Spleen (tissue), 11 donors: ENCODE data around the gene FBXO40. TPM values are rescaled to one million over a fixed set of nuclear protein-coding genes. Genes with fewer than 3 reads are reported as not detected.

ENCODE experiments used
- DNase-seq: peaks from one replicate; pipeline ENCODE4 v3.0.0-alpha.2; 2020
- H3K27ac ChIP-seq, 8 donors: fragments of 200-600 bp; sonication (generic) in 7 of 8; 1 replicate in 4 of 8; 2 replicates in 4 of 8; pipeline versions ENCODE4 v1.5.0 to v1.8.0; 2016 to 2021; ENCODE audit warnings: inconsistent platforms in 4 of 8, mild to moderate bottlenecking in 4 of 8, moderate library complexity in 1 of 8
- H3K27me3 ChIP-seq, 7 donors: fragments of 200-600 bp; sonication (generic) in 6 of 7; replicated peaks in 1 of 7; 1 replicate in 4 of 7; 2 replicates in 3 of 7; pipeline versions ENCODE4 v1.5.0 to v1.8.0; 2016 to 2021; ENCODE audit warnings: inconsistent platforms in 3 of 7, mild to moderate bottlenecking in 1 of 7
- H3K36me3 ChIP-seq, 6 donors: fragments of 200-600 bp; sonication (generic) in 5 of 6; 1 replicate in 4 of 6; 2 replicates in 2 of 6; pipeline versions ENCODE4 v1.5.0 to v1.8.0; 2016 to 2021; ENCODE audit warnings: inconsistent platforms in 2 of 6
- H3K4me1 ChIP-seq, 6 donors: fragments of 200-600 bp; sonication (generic) in 5 of 6; 1 replicate in 3 of 6; 2 replicates in 3 of 6; pipeline versions ENCODE4 v1.5.0 to v1.8.0; 2016 to 2021; ENCODE audit warnings: inconsistent platforms in 3 of 6
- H3K4me3 ChIP-seq, 8 donors: fragments of 200-600 bp; sonication (generic) in 7 of 8; 1 replicate in 4 of 8; 2 replicates in 4 of 8; pipeline versions ENCODE4 v1.5.0 to v1.8.0; 2016 to 2021; ENCODE audit warnings: inconsistent platforms in 4 of 8, mild to moderate bottlenecking in 4 of 8, moderate library complexity in 2 of 8
- H3K9me3 ChIP-seq, 8 donors: fragments of 200-600 bp; sonication (generic) in 7 of 8; 1 replicate in 4 of 8; 2 replicates in 4 of 8; pipeline versions ENCODE4 v1.5.0 to v1.8.0; 2016 to 2021; ENCODE audit warnings: inconsistent platforms in 4 of 8
- POLR2A ChIP-seq, 3 donors: fragments of 450-650 bp; IDR thresholded peaks; one replicate each; pipeline ENCODE4 v1.5.1; 2017; ENCODE audit warnings: antibody characterized with exemption in 3 of 3, mild to moderate bottlenecking in 1 of 3
- POLR2AphosphoS5 ChIP-seq, 3 donors: sonication (generic); formaldehyde crosslinking; IDR thresholded peaks; one replicate each; pipeline ENCODE4 v1.5.1; 2017; ENCODE audit warnings: antibody characterized with exemption in 3 of 3
- WGBS, 5 donors: extraction: QIAGEN DNeasy Blood & Tissue Kit in 3 of 5; methylation state at CpG; one replicate each; pipeline versions ENCODE4 v1.1.5 to v1.1.7; 2013 to 2018; 5-methylcytosine and 5-hydroxymethylcytosine counted together
- intact Hi-C: fragments of 100-400 bp; cut with DNase I; formaldehyde crosslinking; loops from one replicate; pipeline ENCODE4 v1.15.0; 2023; ENCODE audit warnings: low total_unique reads
- polyA plus RNA-seq, 3 donors: library from polyadenylated mRNA; stranded (reverse); fragments of 200-250 nt; gene quantifications; one replicate each; pipeline ENCODE4 v1.2.1, GENCODE V29; 2013
- total RNA-seq, 7 donors: library from RNA; depleted of rRNA in 3 of 7; stranded (reverse); fragments of >200 nt in 3 of 7; fragmentation: NEBNext Ultra II Directional in 4 of 7; extraction: Animal tissue kit (Norgen Biotek cat#: 25700) in 4 of 7; gene quantifications; one replicate each; pipeline versions ENCODE4 v1.1.0 to v1.2.1, GENCODE V29; 2016 to 2021
- TF ChIP-seq, protein P1 (sequence below), 11 experiments: fragments of 200-600 bp in 7 of 11; fragments of 450-650 bp in 4 of 11; sonication (generic) in 4 of 11; IDR thresholded peaks in 8 of 11; conservative IDR thresholded peaks in 3 of 11; 1 replicate in 7 of 11; 2 replicates in 4 of 11; pipeline versions ENCODE4 v1.4.0 to v1.8.0; 2016 to 2021; ENCODE audit warnings: antibody characterized with exemption in 11 of 11, inconsistent platforms in 4 of 11, mild to moderate bottlenecking in 1 of 11
- donor health status: healthy with polysubstance abuse.
- donor health status: DM: no; HTN: no; CAD: no; lungs with moderate emphysema.
- donor health status: DM: no; HTN: no; CAD: no.
- donor health status: Bipolar disorder and iron deficiency.
- donor health status: healthy.
- donor health status: DM: no; HTN: no; CAD: no.
- donor health status: DM: yes; HTN: yes; CAD: no.

Gene FBXO40
- total and polyA plus RNA-seq, 10 donors: not detected

DNA sequence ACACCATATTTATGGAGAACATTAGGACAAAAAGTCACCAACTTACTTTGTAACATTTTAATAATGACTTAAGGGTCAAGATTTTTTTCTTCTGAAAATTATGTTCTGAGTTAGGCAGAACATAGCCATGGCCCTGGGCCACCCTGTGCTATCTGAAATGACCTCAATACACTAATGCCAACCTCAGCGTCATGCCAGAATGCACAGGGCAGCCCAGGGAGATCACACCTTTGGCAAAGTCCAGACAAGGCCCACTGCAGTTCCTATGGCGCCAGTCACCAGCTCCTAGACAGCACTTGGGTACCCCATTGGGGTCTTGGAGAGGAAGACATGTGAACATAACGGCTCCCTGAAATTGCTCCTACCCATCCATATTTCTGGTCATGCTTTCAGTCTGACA, 34.4 kb downstream of the FBXO40 start:
- DNase-seq: no peak
- Histone ChIP-seq H3K9me3 (no peaks in the 10 kb centered on the region), H3K27me3 (no peaks in the 10 kb centered on the region), H3K27ac (no peak overlapping the region), H3K4me1 (no peaks in the 10 kb centered on the region), H3K4me3 (no peak overlapping the region), H3K36me3 (peaks cover 0 to 45% (median 23%) of the 10 kb centered on the region in 6 donors)
- 63 to 89% (median 69%) methylated on average over 3 of the region's 3 CpGs for WGBS, 5 donors
- intact Hi-C loops: no loop called here
- TF ChIP-seq POLR2A (IDR thresholded peaks at IDR 0.05) (no peak), POLR2AphosphoS5 (IDR thresholded peaks at IDR 0.05) (no peak)
- TF ChIP-seq, protein P1, sequence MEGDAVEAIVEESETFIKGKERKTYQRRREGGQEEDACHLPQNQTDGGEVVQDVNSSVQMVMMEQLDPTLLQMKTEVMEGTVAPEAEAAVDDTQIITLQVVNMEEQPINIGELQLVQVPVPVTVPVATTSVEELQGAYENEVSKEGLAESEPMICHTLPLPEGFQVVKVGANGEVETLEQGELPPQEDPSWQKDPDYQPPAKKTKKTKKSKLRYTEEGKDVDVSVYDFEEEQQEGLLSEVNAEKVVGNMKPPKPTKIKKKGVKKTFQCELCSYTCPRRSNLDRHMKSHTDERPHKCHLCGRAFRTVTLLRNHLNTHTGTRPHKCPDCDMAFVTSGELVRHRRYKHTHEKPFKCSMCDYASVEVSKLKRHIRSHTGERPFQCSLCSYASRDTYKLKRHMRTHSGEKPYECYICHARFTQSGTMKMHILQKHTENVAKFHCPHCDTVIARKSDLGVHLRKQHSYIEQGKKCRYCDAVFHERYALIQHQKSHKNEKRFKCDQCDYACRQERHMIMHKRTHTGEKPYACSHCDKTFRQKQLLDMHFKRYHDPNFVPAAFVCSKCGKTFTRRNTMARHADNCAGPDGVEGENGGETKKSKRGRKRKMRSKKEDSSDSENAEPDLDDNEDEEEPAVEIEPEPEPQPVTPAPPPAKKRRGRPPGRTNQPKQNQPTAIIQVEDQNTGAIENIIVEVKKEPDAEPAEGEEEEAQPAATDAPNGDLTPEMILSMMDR (IDR thresholded peaks at IDR 0.05 in 8 of 11, conservative IDR thresholded peaks at IDR 0.05 in 3 of 11): no peak

DNA sequence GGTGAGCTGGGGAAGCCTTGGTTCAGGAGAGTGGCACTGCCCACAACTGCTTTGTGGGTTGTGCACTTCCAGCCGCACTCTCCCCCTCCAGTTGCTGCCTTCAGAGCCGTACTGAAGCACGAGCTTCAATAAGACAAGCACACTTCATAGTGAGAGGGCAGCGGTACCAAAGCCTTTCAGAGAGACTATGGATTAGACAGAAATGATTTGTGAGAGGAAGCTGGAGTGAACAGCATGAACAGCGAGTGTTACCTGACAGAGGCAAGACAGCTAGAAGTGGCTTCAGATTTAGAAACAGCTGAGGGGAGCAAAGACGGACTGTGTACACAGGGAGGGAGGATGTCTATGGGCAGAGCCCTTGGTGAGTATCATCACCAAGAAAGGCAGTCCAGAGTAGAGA, 36.4 kb downstream of the FBXO40 start:
- no peaks in the 10 kb centered on the region for H3K27me3 ChIP-seq
- intact Hi-C loops: no loop called here
- H3K4me1 ChIP-seq: no peaks in the 10 kb centered on the region
- no peak for DNase-seq
- no peak overlapping the region for H3K4me3 ChIP-seq
- H3K27ac ChIP-seq: no peak overlapping the region
- H3K9me3 ChIP-seq: no peaks in the 10 kb centered on the region
- WGBS, 5 donors: 85 to 96% (median 93%) methylated on average over 5 to 6 of the region's 6 CpGs
- TF ChIP-seq POLR2A (IDR thresholded peaks at IDR 0.05) (no peak), POLR2AphosphoS5 (IDR thresholded peaks at IDR 0.05) (no peak)
- TF ChIP-seq, protein P1 (IDR thresholded peaks at IDR 0.05 in 8 of 11, conservative IDR thresholded peaks at IDR 0.05 in 3 of 11): no peak
- peaks cover 0 to 65% (median 43%) of the 10 kb centered on the region in 6 donors for H3K36me3 ChIP-seq

DNA sequence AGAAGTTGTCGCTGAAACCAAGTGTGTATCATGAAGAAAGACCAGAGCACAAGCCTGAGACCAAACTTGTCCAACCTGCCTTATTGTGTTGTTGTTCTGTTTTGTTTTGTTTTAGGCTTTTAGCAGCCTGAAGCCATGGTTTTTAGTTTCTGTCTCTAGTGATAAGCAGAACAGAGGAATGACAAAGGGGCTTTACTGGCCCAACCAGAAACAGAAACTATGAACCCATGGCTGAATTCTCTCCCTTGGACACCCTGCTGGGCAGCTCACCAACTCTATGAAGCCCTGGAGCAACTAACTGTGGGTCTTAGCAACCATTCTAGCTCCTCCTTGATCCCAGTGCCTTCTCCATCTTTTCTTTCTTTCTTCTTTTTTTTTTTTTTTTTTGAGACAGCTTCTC, 37.2 kb downstream of the FBXO40 start:
- no peaks in the 10 kb centered on the region for H3K9me3 ChIP-seq
- H3K36me3 ChIP-seq: peaks cover 0 to 73% (median 49%) of the 10 kb centered on the region in 6 donors
- intact Hi-C loops: no loop called here
- H3K4me1 ChIP-seq: no peaks in the 10 kb centered on the region
- DNase-seq: no peak
- H3K4me3 ChIP-seq: no peak overlapping the region
- H3K27me3 ChIP-seq: no peaks in the 10 kb centered on the region
- WGBS, 5 donors: 96 to 100% (median 100%) methylated on average over 1 of the region's 1 CpG
- TF ChIP-seq, protein P1 (IDR thresholded peaks at IDR 0.05 in 8 of 11, conservative IDR thresholded peaks at IDR 0.05 in 3 of 11): no peak
- TF ChIP-seq POLR2AphosphoS5 (IDR thresholded peaks at IDR 0.05) (no peak), POLR2A (IDR thresholded peaks at IDR 0.05) (no peak)
- no peak overlapping the region for H3K27ac ChIP-seq

DNA sequence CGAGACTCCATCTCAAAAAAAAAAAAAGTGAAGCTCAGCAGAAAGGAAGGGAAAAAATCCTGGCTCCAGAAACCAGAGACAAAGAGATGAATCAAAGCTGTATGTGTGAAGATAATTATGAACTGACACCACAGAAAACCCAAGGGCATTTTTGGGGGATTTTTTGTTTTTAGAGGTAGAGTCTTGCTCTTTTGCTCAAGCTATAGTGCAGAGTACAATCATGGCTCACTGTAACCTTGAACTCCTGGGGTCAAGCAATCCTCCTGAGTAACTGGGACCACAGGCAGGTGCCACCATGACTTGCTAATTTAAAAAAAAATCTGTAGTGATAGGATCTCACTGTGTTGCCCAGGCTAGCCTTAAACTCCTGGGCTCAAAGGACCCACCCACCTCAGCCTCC, 44.7 kb downstream of the FBXO40 start:
- peaks cover 0 to 3% (median 0%) of the 10 kb centered on the region in 6 donors for H3K4me1 ChIP-seq
- no peaks in the 10 kb centered on the region for H3K9me3 ChIP-seq
- H3K27me3 ChIP-seq: no peaks in the 10 kb centered on the region
- 91 to 100% (median 95%) methylated on average over 1 of the region's 1 CpG for WGBS, 5 donors
- no peak for TF ChIP-seq POLR2A (IDR thresholded peaks at IDR 0.05)
- TF ChIP-seq, protein P1 (IDR thresholded peaks at IDR 0.05 in 8 of 11, conservative IDR thresholded peaks at IDR 0.05 in 3 of 11): no peak
- TF ChIP-seq POLR2AphosphoS5 (IDR thresholded peaks at IDR 0.05): no peak
- H3K36me3 ChIP-seq: peaks cover 0 to 99% (median 85%) of the 10 kb centered on the region in 6 donors
- no peak overlapping the region for H3K27ac ChIP-seq
- no peak for DNase-seq
- no peak overlapping the region for H3K4me3 ChIP-seq
- intact Hi-C loops: no loop called here
